GM10248 (cell line): Measurements from ENCODE around the gene RGPD6.
"Not testable (repeated sequence)": the region's sequence is repeated elsewhere in the genome, so short reads cannot be mapped to it uniquely, and the experiment has no call there.

Source experiments
- CTCF ChIA-PET: fragments of 300-600 bp; sonication (Branson Sonifier 250); formaldehyde crosslinking; extraction: SDS; loops from one replicate; lab custom pipeline; 2021; ENCODE audit warnings: antibody characterized with exemption; lab: Yijun Ruan, JAX
- POLR2A ChIA-PET: fragments of 350-650 bp; sonication (Branson Sonifier 250); formaldehyde crosslinking; extraction: SDS; loops from one replicate; lab custom pipeline; 2020; ENCODE audit warnings: antibody characterized with exemption; lab: Yijun Ruan, JAX
- DNase-seq: peaks from one replicate; pipeline ENCODE4 v3.0.0; 2012; ENCODE audit errors: extremely low spot score

RGPD6 gene

DNA sequence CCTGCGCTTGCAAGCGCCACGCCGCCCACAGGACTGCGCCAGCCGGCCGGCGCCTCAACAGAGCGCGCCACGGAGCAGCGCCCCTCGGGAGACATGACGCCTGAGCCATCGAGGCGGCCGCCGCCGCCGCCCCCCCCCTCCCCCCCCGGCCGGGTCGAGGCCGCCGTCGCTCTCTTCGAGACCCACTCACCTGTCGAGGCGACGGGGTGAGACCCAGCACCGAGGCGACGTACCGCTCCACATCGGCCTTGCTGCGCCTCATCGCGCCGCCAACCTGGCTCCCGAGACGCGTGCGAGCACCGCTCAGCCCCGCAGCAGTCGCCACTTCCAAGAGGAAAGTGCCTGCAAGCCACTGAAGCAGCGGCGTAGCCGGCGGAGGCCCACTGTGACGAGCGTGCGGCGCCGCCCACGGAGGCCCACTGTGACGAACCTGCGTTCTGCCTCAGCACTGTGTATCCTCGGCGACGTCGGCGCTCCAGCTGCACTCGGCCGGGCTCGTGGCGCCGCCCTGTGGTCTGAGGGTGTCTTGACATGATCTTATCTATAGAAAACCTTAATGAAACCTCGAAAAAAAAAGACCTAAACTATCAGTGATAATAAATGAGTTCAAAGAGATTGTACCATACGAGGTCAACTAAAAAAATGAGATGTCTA is at the start of gene RGPD6:
Gene RGPD6 (minus strand): TSS at position 460 of the 654 bp plus-strand sequence. CDS start 198 bp downstream, at position 262.
- CTCF ChIA-PET, POLR2A ChIA-PET, DNase-seq: not testable (repeated sequence)

DNA sequence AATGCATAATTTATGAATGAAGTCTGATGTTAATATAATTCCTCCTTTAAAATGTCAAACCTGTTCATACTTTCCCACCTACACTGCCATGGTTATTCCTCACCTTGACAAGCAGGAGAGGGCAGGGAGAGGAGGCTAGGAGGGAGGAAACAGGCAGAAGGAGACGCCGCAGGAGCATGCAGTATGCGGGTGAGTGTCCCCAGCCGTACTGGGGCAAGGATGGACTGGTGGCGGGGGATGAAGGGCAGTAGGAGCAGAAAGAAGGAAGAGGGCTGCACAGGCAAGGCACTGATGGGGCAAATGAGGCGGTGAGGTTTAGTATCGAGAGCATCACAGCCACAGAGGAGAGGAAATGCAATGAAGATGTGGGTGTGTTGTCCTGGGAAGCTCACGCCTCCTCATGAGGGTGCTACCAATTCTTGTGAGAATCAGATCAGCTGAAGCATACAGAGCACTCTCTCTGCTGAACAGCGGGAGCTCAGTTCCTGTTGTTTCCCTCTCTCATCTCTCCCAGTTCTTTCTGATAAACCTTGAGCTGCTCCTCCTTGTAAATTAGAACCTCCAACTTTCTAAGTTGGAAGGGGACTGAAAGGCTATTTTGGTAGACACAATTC is 42.4 kb upstream of the RGPD6 start:
- CTCF ChIA-PET, POLR2A ChIA-PET, DNase-seq: not testable (repeated sequence)

DNA sequence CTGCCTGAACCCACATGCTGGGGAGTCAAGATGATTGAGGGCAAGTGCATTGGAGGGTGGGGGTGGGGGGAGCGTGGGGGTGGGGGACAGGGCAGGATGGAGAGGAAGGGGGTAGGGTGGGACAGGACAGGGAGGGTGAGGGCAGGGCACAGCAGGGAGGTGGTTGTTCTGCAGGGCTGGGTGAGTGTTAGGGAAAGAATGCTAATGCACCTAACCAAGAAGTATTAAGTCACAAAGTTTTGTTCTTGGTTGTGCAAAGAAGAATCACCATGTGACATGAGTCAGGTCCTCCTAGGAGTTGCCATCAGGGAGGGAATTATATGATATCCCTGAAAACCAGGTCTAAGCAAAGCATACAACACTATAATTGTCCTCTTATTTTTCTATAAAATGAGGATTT is 36.9 kb upstream of the RGPD6 start:
- DNase-seq, CTCF ChIA-PET, POLR2A ChIA-PET: not testable (repeated sequence)

DNA sequence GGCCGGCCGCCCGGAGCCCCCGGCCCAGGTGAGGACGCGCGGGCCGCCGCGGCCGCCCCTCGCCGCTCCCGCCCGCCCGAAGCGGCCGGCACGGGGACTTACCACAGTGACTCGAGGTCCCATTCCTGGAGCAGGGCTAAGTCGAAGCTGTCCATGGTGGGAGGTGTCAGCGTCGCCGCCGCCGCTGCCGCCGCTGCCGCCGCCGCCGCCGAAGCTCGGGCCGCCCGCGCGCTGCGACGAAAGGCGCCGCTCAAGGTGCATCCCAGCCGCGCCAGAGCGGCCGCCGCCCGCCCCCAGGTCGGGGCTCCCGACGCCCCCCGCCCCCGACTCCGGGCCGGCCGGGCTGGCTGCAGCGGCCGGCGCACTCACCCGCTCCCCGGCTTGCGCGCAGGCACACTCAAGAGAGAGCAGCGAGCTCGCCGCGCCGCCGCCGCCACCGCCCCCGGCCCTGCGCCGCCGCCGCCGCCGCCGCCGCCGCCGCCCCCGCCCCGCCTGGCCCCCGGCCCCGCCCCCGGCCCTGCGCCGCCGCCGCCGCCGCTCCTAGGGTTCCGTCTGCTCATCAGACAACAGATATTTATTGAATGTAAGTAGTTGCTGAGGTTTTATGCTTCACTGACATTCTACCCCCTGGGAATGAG is 33.7 kb upstream of the RGPD6 start:
- POLR2A ChIA-PET, DNase-seq, CTCF ChIA-PET: not testable (repeated sequence)

DNA sequence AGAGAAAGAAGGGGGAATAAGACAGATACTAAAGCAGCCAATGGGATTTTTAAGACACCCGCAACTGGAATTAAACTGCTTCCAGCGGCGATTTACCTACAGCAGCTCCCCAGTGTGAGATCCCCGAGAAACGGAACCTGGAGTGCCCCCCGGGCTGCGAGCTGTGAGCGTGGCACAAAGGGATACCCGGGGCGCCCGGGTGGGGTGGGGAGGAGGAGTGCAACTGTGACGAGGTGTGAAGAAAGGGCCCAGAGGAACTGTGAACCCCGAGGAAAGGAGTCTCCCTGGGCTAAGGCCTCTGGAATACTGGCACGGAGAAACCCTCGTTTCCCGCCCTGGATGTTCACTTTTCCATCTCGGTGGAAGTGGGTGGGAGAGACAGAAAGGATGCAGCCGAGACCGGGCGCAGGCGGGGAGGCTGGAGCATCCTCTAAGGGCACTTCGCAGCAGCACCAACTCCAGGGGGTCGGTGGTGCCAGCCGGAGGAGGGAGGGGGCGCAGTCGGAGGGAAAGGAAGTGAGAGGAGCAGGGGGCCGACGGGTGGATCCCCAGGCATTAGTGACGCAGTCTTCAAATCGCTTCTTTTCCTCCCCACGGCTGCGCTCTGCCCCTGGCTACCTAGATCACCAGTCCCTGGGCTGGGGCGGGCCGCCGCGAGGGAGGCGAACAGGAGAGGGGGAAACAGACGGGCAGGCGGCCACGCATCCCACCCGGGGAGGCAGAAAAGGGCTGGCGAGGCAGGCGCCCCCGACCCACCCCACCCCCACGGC is 33.0 kb upstream of the RGPD6 start:
- CTCF ChIA-PET, DNase-seq, POLR2A ChIA-PET: not testable (repeated sequence)

DNA sequence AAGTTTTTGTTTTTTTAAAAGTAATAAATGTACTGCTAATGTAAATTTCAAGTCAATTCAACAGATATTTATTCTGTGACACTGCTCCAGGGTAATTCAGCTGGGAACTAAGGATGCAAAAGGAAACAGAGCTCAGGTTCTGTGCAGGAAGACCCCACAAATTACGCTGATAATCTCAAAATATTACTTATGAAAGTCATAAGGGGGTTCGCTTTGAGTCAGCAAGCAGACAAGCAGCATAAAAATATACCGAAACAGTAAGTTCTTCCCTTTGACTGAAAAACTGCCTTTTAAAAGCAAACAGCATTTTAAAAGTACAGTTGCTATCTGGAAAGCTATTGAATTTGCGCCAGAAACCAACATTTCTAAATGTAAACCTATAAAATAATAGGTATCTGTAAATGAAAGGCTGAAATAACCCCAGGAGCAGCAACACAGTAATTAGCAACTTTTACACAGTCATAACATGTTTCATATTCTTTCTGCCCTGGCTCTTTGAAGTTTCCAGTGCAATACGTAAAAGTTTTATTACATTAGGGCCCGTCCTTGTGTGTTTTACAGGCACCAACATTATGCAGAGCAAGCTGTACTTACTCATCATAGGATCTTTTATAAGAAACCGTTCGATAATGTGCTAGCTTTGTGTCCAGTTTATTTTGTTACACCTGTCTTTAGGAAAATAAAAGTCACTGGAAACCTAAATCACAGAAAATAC is 31.9 kb upstream of the RGPD6 start:
- POLR2A ChIA-PET, DNase-seq, CTCF ChIA-PET: not testable (repeated sequence)

DNA sequence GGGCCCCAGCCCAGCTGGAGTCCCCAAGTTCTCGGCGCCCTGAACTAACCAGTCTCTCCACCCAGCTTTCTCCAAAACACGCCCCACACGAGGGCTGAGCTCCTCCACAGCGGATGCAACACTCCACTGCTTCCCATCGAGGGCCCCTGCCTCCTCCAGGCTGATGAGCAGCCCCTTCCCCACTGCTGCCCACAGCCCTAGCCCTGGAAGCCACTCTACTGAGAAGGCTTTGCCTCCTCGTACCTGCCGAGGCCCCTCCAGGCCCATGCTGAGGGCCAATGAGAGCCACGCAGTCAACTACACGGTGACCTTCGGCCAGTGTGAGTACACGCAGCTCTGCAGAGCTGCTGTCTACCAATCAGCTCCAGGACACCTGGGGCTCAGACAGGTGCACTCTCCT is 28.0 kb upstream of the RGPD6 start:
- POLR2A ChIA-PET, CTCF ChIA-PET, DNase-seq: not testable (repeated sequence)

DNA sequence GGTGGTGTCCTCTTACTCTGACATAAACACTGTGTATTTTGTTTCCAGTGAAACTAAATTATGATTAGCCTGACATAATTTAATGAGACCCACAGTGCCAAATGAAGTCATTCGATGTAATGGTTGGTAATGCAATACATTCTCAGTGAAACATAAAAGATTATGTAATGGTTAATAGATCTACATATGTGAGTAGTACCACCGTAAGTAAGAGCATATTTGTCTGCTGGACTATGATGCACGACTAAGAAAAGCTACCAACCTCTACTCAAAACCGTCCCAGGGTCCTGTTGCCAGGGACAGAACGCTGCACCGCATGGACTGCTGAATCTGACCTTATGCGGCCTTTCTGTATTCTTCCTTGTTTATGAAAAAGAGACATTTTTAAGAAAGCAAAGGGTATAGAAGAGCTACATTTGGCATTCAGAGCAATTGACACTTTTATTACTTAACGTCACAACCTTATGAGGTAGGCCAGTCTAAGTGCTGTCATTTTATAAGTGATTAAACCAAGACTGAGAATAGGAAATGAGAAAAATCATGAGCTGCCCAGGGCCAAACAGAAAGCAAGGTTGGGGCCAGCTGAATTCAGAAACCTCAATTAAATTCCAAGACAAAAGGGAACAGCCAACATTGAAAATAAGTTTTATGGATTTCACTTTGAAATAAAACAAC is 27.0 kb upstream of the RGPD6 start:
- DNase-seq, CTCF ChIA-PET, POLR2A ChIA-PET: not testable (repeated sequence)

DNA sequence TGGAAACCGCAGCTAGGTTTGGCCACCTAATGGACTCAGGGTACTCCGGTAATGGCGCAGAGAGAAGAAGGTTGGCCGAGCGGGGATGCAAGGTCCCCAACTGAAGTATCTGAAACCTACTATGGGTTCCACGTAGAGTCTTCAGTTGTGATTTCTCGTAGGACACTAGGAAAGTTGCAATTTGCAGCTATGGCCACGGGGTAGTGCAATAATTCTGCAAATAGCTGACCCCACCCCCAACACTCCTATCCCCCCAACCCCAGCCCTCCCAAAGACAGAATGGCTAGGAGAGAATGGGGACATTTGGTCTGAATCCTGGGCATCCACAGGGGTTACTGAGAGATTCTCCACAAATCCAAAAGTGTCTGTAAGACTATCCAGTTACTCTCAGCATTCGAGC is 25.1 kb upstream of the RGPD6 start:
- DNase-seq, CTCF ChIA-PET, POLR2A ChIA-PET: not testable (repeated sequence)

DNA sequence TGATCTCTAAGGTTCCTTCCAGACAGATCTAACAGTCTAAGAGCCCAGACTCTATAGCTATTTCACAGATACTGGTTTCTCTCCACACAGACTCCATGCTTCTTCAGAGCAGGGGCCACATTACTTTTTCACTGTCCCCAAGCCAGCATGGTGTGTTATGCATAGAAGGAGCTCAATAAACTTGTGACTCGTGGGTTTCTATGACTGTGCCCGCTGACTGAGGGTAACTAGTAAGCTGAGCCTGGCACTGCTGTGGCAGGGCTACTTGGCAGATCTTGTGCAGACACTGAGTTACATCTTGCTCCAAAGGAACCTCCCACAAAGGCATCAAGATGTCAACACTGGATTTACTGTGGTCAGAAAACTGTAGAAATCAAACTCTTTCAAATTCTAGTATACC is 15.0 kb upstream of the RGPD6 start:
- DNase-seq, CTCF ChIA-PET, POLR2A ChIA-PET: not testable (repeated sequence)

DNA sequence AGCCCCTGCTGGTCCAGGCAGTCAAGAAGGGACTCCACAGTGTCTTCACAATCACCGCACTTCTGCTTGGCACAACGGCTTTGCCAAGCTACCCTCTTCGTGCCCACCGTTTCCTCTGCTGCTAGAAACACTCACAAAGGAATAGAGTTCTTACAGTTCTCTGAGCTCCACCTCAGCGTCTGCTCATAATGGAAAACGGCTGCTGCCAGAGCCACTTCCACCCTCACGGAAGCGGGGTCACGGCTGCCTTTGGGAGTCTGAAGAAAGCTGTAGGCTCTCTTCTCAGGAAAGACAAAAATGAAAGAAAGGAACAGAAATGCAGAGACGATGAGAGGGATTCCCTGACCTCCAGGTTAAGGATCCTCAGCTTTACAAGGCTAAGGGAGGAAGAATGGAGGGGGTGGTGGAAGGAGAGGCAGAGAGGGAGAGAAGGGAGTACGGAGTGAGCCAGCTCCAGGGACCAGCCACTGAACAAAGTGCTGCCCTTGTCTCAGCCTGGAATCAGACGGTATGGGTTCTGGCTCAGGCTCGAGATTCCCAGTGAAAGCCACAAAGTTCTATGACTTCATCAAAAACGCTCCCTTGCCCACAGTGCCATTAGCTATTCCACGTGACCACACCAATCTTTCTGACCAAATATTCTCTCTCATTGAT is 12.8 kb upstream of the RGPD6 start:
- CTCF ChIA-PET, POLR2A ChIA-PET, DNase-seq: not testable (repeated sequence)

DNA sequence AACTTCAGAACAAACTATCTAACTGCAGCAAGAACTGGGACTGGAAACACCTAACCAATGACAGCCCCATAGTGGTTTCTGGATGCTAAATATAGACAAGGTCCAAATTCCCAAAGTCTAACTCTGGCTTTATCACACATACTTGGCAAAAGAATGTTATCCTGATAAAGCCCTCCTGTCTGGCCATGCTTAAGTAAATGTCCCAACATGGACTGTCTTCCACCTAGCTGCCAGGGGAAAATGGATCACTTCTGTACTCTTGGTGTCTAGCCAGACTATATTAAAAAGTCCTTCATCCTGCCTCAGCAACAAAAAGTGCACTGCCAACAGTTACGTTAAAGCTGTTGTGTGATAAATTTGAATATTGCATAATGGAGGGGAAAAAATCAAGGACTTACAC is 11.5 kb upstream of the RGPD6 start:
- POLR2A ChIA-PET, CTCF ChIA-PET, DNase-seq: not testable (repeated sequence)

DNA sequence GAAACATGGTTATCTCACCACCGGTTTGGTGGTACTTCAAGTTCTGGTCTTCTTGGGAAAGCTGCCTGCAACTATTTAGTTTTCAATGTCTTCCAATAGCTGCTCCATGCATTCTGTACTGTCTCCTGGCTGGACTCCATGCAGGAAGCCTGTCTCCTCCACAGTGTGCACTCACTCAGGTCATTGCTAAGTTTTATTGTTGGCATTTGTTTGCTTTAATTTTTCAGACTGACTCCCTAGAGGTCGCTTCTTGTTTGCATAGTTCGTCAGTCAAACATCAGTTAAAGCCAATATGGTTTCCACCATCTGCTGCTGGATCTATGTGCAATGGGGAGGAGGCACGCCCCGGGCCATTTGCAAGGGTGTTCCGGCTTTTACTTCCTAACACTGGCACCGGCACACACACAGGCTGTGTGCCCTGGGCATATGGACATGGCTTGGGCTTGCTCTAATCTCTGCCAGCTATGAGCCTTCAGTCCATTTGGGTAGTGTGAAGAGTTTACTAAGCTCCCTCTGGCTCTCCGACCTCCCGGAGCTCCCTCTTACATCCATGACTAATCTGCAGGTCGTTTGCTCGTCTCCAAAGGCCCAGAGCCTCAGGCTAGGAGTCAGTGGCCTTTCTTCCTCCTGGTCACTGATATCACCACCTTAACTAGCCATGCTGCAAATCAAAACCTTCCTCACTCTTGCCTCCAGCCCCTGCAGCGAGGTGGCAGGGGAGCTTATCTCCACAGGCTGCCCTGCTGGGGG is 2.4 kb upstream of the RGPD6 start:
- CTCF ChIA-PET, DNase-seq, POLR2A ChIA-PET: not testable (repeated sequence)

DNA sequence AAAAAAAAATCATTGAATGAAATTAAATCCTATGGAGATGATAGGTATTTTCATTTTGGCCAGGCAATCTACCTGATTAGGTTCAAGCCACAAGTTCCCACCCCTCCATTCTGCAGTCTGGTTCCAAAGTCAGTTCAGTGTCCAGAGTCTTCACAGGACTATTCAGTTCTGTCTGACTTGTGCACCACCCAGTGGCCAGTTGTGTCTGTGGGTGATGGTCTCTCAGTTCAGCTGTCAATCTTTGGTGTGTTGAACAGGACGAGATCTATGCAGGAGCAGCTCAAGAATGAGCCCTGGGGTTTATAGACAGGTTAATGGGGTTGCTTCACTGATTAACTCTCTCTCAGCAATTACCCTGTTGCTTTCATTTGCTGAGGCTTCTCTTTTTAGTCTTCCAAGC is 1.4 kb upstream of the RGPD6 start:
- DNase-seq, CTCF ChIA-PET, POLR2A ChIA-PET: not testable (repeated sequence)

DNA sequence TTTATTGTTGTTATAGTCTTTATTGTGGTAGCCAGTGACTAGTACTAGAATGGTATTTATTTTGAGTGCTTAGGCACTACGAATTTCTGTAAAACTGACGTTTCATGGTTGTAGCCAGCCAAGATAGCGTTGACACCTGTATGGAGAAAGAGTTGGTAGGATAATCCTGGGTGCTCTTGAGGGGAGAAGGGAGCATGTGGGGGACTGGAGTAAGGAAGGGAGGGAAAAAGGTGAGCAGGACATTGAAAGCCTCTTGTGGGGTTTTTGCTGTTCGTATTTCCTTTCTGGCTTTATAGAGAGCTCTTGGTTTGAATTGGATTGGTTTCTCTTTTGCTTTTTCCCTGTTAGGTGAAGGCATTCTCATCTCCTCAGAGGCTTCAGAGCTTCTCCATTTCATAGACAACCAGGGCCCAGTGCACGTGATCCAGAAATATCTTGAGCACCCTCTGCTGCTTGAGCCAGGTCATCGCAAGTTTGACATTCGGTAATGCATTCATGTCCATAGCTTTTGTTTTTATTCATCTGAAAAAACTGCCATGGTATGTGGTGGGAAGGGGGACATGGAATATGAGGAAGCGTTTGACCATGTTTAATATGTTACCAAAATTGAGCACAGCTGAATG is 77.2 kb downstream of the RGPD6 start:
- DNase-seq, POLR2A ChIA-PET, CTCF ChIA-PET: not testable (repeated sequence)

DNA sequence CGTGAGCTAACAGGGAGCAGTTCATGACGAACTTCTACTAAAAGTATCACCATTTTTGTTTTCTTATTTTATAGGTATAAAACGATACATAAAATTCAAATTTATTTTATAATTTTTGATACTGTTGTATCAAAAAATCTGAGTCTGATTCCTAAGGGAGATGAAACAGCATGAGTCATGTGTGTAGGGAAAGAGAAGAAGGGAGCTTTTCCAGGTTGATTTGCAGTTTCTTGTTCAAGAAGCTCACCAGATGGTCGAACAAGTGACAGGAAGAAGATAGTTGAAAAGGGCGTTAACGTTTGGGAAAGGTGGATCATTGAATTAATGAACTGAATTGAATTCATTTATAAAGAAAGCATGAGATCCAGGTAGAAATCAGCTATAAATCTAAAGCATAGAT is 81.0 kb downstream of the RGPD6 start:
- POLR2A ChIA-PET, CTCF ChIA-PET, DNase-seq: not testable (repeated sequence)
